Dendritic cell treated with granulocyte-macrophage colony-stimulating factor and Interleukin-4, amounts not matched to agents 40 ng/mL and 50 ng/mL, for 4 days (primary cell): ENCODE data around the gene COL4A4.
"Not testable (repeated sequence)": the region's sequence is repeated elsewhere in the genome, so short reads cannot be mapped to it uniquely, and the experiment has no call there.

Source experiments
- H3K27ac Mint-ChIP-seq: one replicate; pipeline ENCODE4 v1.8.0; 2022; ENCODE audit warnings: mild to moderate bottlenecking, mixed read lengths
- H3K27me3 Mint-ChIP-seq: one replicate; pipeline ENCODE4 v1.8.0; 2022; ENCODE audit warnings: mild to moderate bottlenecking, mixed read lengths
- H3K36me3 Mint-ChIP-seq: one replicate; pipeline ENCODE4 v1.8.0; 2022; ENCODE audit warnings: low read depth, mixed read lengths
- H3K4me1 Mint-ChIP-seq: one replicate; pipeline ENCODE4 v1.8.0; 2022; ENCODE audit warnings: low read depth, mixed read lengths
- H3K4me3 Mint-ChIP-seq: one replicate; pipeline ENCODE4 v1.8.0; 2022; ENCODE audit warnings: mild to moderate bottlenecking, moderate library complexity, mixed read lengths
- H3K9me3 Mint-ChIP-seq: one replicate; pipeline ENCODE4 v1.8.0; 2022; ENCODE audit warnings: mixed read lengths
- intact Hi-C: fragments of 100-400 bp; cut with micrococcal nuclease; formaldehyde crosslinking; loops from one replicate; pipeline ENCODE4 v1.15.0; 2022

Gene COL4A4

GRCh38 chr2:227117027-227117426 lies 47.0 kb downstream of the COL4A4 start:
- no peaks in the 10 kb centered on the region for H3K9me3 Mint-ChIP-seq
- no peaks in the 10 kb centered on the region for H3K36me3 Mint-ChIP-seq
- no peak overlapping the region for H3K27ac Mint-ChIP-seq
- H3K4me1 Mint-ChIP-seq, result peaks cover 6% of the 10 kb centered on the region
- intact Hi-C loops, result no loop called here
- no peak overlapping the region for H3K4me3 Mint-ChIP-seq
- H3K27me3 Mint-ChIP-seq, result peaks cover 1% of the 10 kb centered on the region

GRCh38 chr2:227115761-227116160 lies 48.2 kb downstream of the COL4A4 start:
- H3K4me3 Mint-ChIP-seq, result no peak overlapping the region
- H3K9me3 Mint-ChIP-seq, result no peaks in the 10 kb centered on the region
- H3K4me1 Mint-ChIP-seq, result peaks cover 6% of the 10 kb centered on the region
- H3K27me3 Mint-ChIP-seq, result peaks cover 1% of the 10 kb centered on the region
- no peaks in the 10 kb centered on the region for H3K36me3 Mint-ChIP-seq
- intact Hi-C loops, result no loop called here
- no peak overlapping the region for H3K27ac Mint-ChIP-seq

GRCh38 chr2:227106845-227107759 lies 56.9 kb downstream of the COL4A4 start:
- H3K4me3 Mint-ChIP-seq, result no peak overlapping the region
- no peaks in the 10 kb centered on the region for H3K4me1 Mint-ChIP-seq
- no peaks in the 10 kb centered on the region for H3K27me3 Mint-ChIP-seq
- intact Hi-C loops, result loop anchor here (2.0 to 5.0 kb wide), 5 partner anchors 115 to 1442 kb away; no protein-coding TSS in a partner anchor
- no peaks in the 10 kb centered on the region for H3K9me3 Mint-ChIP-seq
- H3K27ac Mint-ChIP-seq, result no peak overlapping the region
- no peaks in the 10 kb centered on the region for H3K36me3 Mint-ChIP-seq

- Mint-ChIP-seq H3K9me3 (no peaks in the 10 kb centered on the region), H3K27ac (no peak overlapping the region), H3K36me3 (no peaks in the 10 kb centered on the region), H3K27me3 (no peaks in the 10 kb centered on the region), H3K4me3 (no peak overlapping the region), H3K4me1 (no peaks in the 10 kb centered on the region)
- intact Hi-C loops, result no loop called here
Measured at GRCh38 chr2:227103583-227103982, 60.4 kb downstream of the COL4A4 start.

GRCh38 chr2:227099340-227099739 lies 64.7 kb downstream of the COL4A4 start:
- Mint-ChIP-seq H3K36me3 (no peaks in the 10 kb centered on the region), H3K27me3 (no peaks in the 10 kb centered on the region), H3K27ac (no peak overlapping the region), H3K9me3 (no peaks in the 10 kb centered on the region), H3K4me1 (no peaks in the 10 kb centered on the region), H3K4me3 (no peak overlapping the region)
- intact Hi-C loops, result no loop called here

- Mint-ChIP-seq H3K9me3 (no peaks in the 10 kb centered on the region), H3K4me3 (no peak overlapping the region)
- intact Hi-C loops, result no loop called here
Measured at GRCh38 chr2:227098162-227098515, 65.9 kb downstream of the COL4A4 start.

GRCh38 chr2:227097495-227098161 lies 66.4 kb downstream of the COL4A4 start:
- Mint-ChIP-seq H3K27ac (no peak overlapping the region), H3K4me1 (no peaks in the 10 kb centered on the region), H3K27me3 (peaks cover 1% of the 10 kb centered on the region), H3K9me3 (no peaks in the 10 kb centered on the region), H3K36me3 (no peaks in the 10 kb centered on the region), H3K4me3 (no peak overlapping the region)
- intact Hi-C loops, result no loop called here

More at GRCh38 chr2:227098162-227098515, 65.9 kb downstream of the COL4A4 start:
- no peaks in the 10 kb centered on the region for H3K4me1 Mint-ChIP-seq
- H3K27ac Mint-ChIP-seq, result no peak overlapping the region
- H3K36me3 Mint-ChIP-seq, result no peaks in the 10 kb centered on the region
- peaks cover 1% of the 10 kb centered on the region for H3K27me3 Mint-ChIP-seq

- Mint-ChIP-seq H3K9me3 (no peaks in the 10 kb centered on the region), H3K4me1 (no peaks in the 10 kb centered on the region), H3K27ac (no peak overlapping the region), H3K27me3 (peaks cover 1% of the 10 kb centered on the region), H3K4me3 (no peak overlapping the region), H3K36me3 (no peaks in the 10 kb centered on the region)
- intact Hi-C loops, result no loop called here
Measured at GRCh38 chr2:227095346-227095745, 68.7 kb downstream of the COL4A4 start.

- H3K4me3 Mint-ChIP-seq, result no peak overlapping the region
- H3K27me3 Mint-ChIP-seq, result no peaks in the 10 kb centered on the region
- no peaks in the 10 kb centered on the region for H3K4me1 Mint-ChIP-seq
- intact Hi-C loops, result no loop called here
- H3K36me3 Mint-ChIP-seq, result no peaks in the 10 kb centered on the region
- no peaks in the 10 kb centered on the region for H3K9me3 Mint-ChIP-seq
- no peak overlapping the region for H3K27ac Mint-ChIP-seq
Measured at GRCh38 chr2:227082286-227082685, 81.7 kb downstream of the COL4A4 start.

GRCh38 chr2:227079726-227080125 lies 84.3 kb downstream of the COL4A4 start:
- Mint-ChIP-seq H3K36me3 (no peaks in the 10 kb centered on the region), H3K27me3 (no peaks in the 10 kb centered on the region), H3K9me3 (no peaks in the 10 kb centered on the region), H3K27ac (no peak overlapping the region), H3K4me3 (no peak overlapping the region), H3K4me1 (no peaks in the 10 kb centered on the region)
- intact Hi-C loops, result no loop called here

GRCh38 chr2:227065065-227065464 lies 98.9 kb downstream of the COL4A4 start:
- H3K27ac Mint-ChIP-seq, H3K27me3 Mint-ChIP-seq, H3K9me3 Mint-ChIP-seq, H3K4me1 Mint-ChIP-seq, intact Hi-C loops, H3K36me3 Mint-ChIP-seq, H3K4me3 Mint-ChIP-seq: not testable (repeated sequence)

- Mint-ChIP-seq H3K27ac (no peak overlapping the region), H3K36me3 (no peaks in the 10 kb centered on the region)
- intact Hi-C loops, result no loop called here
Measured at GRCh38 chr2:227058888-227059399, 105.1 kb downstream of the COL4A4 start.

GRCh38 chr2:227057743-227058447 lies 106.1 kb downstream of the COL4A4 start:
- Mint-ChIP-seq H3K27ac (no peak overlapping the region), H3K4me3 (no peak overlapping the region), H3K27me3 (no peaks in the 10 kb centered on the region), H3K9me3 (no peaks in the 10 kb centered on the region), H3K36me3 (no peaks in the 10 kb centered on the region), H3K4me1 (no peaks in the 10 kb centered on the region)
- intact Hi-C loops, result no loop called here

More at GRCh38 chr2:227058888-227059399, 105.1 kb downstream of the COL4A4 start:
- H3K9me3 Mint-ChIP-seq, result no peaks in the 10 kb centered on the region
- H3K4me3 Mint-ChIP-seq, result no peak overlapping the region
- no peaks in the 10 kb centered on the region for H3K27me3 Mint-ChIP-seq
- H3K4me1 Mint-ChIP-seq, result no peaks in the 10 kb centered on the region

- Mint-ChIP-seq H3K4me1 (no peaks in the 10 kb centered on the region), H3K9me3 (no peaks in the 10 kb centered on the region), H3K4me3 (no peak overlapping the region), H3K27ac (no peak overlapping the region), H3K36me3 (no peaks in the 10 kb centered on the region), H3K27me3 (no peaks in the 10 kb centered on the region)
- intact Hi-C loops, result no loop called here
Measured at GRCh38 chr2:227057060-227057459, 106.9 kb downstream of the COL4A4 start.
